Left forelimb (tissue), 1 donor: ENCODE results near the gene RUVBL1.

Experiments
- DNase-seq: peaks from one replicate; pipeline ENCODE4 v3.0.0-alpha.2; 2018; ENCODE audit warnings: low spot score

RUVBL1 gene

GRCh38 chr3:128083396-128083795, 40.2 kb downstream of the RUVBL1 start:
- DNase-seq = no peak

GRCh38 chr3:128082546-128082945, 41.1 kb downstream of the RUVBL1 start:
- no peak for DNase-seq

GRCh38 chr3:128081846-128082245, 41.8 kb downstream of the RUVBL1 start:
- no peak for DNase-seq

GRCh38 chr3:128081226-128081625, 42.4 kb downstream of the RUVBL1 start:
- DNase-seq = peak; percentile 49

- peak; percentile 3 for DNase-seq
These were observed 43.1 kb downstream of the RUVBL1 start for GRCh38 chr3:128080323-128081080.

- DNase-seq = peak; percentile 38
These were observed 43.8 kb downstream of the RUVBL1 start for GRCh38 chr3:128079823-128080222.

- DNase-seq = peak; percentile 6
These were observed 44.7 kb downstream of the RUVBL1 start for GRCh38 chr3:128078875-128079274.

- peak; percentile 12 for DNase-seq
These were observed 45.3 kb downstream of the RUVBL1 start for GRCh38 chr3:128078322-128078721.

GRCh38 chr3:128077665-128078064, 45.9 kb downstream of the RUVBL1 start:
- DNase-seq = no peak

- peak; percentile 64 for DNase-seq
These were observed 46.4 kb downstream of the RUVBL1 start for GRCh38 chr3:128077202-128077624.

- peak; percentile 58 for DNase-seq
These were observed 47.0 kb downstream of the RUVBL1 start for GRCh38 chr3:128076483-128077201.

GRCh38 chr3:128075522-128076482, 47.8 kb downstream of the RUVBL1 start:
- peak; percentile 93 for DNase-seq

GRCh38 chr3:128074851-128075521, 48.6 kb downstream of the RUVBL1 start:
- peak; percentile 34 for DNase-seq

- no peak for DNase-seq
These were observed 49.8 kb downstream of the RUVBL1 start for GRCh38 chr3:128073807-128074206.

- peak; percentile 53 for DNase-seq
These were observed 50.4 kb downstream of the RUVBL1 start for GRCh38 chr3:128073185-128073725.

GRCh38 chr3:128072454-128073184, 51.0 kb downstream of the RUVBL1 start:
- peak; percentile 57 for DNase-seq

- DNase-seq = peak; percentile 62
These were observed 51.7 kb downstream of the RUVBL1 start for GRCh38 chr3:128071771-128072453.

GRCh38 chr3:128070898-128071591, 52.6 kb downstream of the RUVBL1 start:
- peak; percentile 50 for DNase-seq

GRCh38 chr3:128069271-128069670, 54.3 kb downstream of the RUVBL1 start:
- DNase-seq = peak; percentile 53
